Ishikawa (cell line): ENCODE data around the gene PCMT1.

Source experiments
- FOXM1 ChIP-seq: IDR thresholded peaks from 2 replicates; pipeline ENCODE4 v1.6.1; 2012; ENCODE audit warnings: low read depth, borderline replicate concordance
- REST ChIP-seq: IDR thresholded peaks from 2 replicates; pipeline ENCODE4 v1.6.1; 2012; ENCODE audit warnings: low read depth, mild to moderate bottlenecking
- TAF1 ChIP-seq: IDR thresholded peaks from 2 replicates; pipeline ENCODE4 v1.6.1; 2012; ENCODE audit warnings: low read depth, mild to moderate bottlenecking
- USF1 ChIP-seq: IDR thresholded peaks from 2 replicates; pipeline ENCODE4 v1.6.1; 2012

GRCh38 chr6:149716181-149716963, 33.2 kb upstream of the PCMT1 start:
- TF ChIP-seq FOXM1: no peak
- TF ChIP-seq REST: no peak
- TF ChIP-seq USF1: no peak
- no peak for TF ChIP-seq TAF1
